ENCODE measurements around the gene GPSM3.
"Not testable (repeated sequence)": the region's sequence is repeated elsewhere in the genome, so short reads cannot be mapped to it uniquely, and the experiment has no call there.

GPSM3 gene

GRCh38 chr6:32192608-32193039 lies at the start of gene GPSM3:
Gene GPSM3 (minus strand): TSS chr6:32192643. CDS start chr6:32192513, 130 bp downstream.
- DNase-seq (ENCODE audit: low read depth, low spot score), result no peak

DNA sequence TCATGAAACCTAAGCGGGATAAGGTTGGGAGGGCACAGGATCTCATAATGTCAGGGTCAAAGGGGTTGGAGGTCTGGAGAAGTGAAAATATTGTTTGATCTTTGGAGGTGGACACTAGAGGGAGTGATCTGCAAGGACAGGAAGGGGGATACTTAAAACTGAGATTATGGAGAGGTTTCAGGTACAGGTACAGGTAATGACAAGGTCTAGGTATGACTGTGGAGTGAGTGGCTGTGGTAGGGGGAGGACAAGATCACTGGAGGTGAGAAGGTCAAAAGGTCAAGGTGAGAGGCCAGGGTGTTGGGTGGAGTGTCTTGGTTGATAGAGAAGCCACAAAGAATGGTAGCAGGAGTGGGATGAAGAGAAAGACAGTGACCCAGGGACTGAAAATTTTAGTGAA lies 48.2 kb upstream of the GPSM3 start:
- DNase-seq (ENCODE audit: low read depth, low spot score), result no peak

DNA sequence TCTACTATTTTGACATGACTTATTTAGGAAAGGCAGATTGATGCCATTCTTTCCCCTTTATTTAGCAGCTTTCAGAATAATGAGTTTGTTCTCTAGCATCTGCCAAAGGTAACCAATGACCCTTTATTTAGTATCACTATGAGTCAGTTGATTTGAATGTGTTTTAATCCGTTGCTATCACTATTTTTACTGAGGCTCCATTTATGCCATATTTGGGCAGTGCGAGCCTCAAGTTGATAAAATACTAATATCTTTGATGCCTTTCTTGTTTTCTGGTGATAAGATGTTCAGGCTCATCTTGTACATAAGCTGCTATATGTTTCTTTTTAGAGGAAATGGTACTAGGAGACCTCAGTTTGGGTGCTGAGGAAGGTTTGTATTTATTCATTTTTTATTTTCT lies 47.0 kb upstream of the GPSM3 start:
- no peak for DNase-seq (ENCODE audit: low read depth, low spot score)

- no peak for DNase-seq (ENCODE audit: low read depth, low spot score)
Measured at GRCh38 chr6:32234934-32235333, 42.5 kb upstream of the GPSM3 start.

GRCh38 chr6:32226434-32226833 lies 34.0 kb upstream of the GPSM3 start:
- no peak for DNase-seq (ENCODE audit: low read depth, low spot score)

GRCh38 chr6:32224696-32225095 lies 32.3 kb upstream of the GPSM3 start:
- DNase-seq (ENCODE audit: low read depth, low spot score), result no peak

DNA sequence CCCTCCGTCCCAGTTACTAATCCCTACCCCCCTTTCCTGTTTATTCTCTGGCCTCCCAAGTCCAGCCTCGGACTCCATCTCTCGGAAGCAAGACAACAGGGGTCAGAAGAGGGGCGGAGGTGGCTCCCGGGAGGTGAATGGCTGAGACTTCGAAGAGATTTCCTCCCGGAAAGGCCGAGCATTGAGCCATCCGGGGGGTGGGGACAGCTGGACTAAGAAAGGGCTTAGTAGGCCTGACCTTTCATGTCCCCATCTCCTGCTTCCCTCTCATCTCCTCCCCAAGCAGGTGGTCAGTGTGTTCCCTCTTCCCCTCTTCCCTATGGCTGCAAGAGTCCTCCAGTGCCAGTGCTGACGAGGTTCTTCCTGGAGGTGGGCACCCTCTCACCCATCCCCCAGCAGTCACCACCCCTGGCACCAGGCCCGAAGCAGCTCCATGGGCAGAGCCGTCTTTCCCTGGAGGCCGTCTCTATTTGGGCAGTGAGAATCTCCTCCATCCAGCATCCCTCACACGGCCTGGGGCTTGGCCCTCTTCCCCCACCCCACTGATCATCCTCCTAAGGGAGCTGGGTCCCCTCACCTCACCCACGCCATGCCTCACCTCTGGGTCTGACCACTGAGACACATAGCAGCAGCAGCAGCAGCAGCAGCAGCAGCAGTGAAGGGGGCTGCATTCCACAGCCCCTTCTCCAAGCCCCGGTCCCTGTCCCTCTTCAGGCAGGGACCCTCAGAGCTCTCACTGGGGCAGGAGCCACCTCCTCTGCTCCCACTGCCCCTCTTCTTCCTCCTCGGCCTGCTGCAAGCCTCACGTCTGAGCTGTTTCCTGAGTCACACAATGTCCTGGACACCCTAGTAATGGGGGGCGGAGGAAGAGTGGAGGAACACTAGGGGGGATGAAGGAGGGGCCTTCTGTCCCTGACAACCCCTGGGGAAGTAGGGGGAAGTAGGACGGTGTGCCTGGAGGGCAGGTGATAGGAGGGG lies 31.1 kb upstream of the GPSM3 start, which contains the start of gene NOTCH4:
TSS of gene NOTCH4 (minus strand) at position 810 of the 978 bp plus-strand sequence. CDS start at position 671, 139 bp downstream.
- no peak for DNase-seq (ENCODE audit: low read depth, low spot score)

DNA sequence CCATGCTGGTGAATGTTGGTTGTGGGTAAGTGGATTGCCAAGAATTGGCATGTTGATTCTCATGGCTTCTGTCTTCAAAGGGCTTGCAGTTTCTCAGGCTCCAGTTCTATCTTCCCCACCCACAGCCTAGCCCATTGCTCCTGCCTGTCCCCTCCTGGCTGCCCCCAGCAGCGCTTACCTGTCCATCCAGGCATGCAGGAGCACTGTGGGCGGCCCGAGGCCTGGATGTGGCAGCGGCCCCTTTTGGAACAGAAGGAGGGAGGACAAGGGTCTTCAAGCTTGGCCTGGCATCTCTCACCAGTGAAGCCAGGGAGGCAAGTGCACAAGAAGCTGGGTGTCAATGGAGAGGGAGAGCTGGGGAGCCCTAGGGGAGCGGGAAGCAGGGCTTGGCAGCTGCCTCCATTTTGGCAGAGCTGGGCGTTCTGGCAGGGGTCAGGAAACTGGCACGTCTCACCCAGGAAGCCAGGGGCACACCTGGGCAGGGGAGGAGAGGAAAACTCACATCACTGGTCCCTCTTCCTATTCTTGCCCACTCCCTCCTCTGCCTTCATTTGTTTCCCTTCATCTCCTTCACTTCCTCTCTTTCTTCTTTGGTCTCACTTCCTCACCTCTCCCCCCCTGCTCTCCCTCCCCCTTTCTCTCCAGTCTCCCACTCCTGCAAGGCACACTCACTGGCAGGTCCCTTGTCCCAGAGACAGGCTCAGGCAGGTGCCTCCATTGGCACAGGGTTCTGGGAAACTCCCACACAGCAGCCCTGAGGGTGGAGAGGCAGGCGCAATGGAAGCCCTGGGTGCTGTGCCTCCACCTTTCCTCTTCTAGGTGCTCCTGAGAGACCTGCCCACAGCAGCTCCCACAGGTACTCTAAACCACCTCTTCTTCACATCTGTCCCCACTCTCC lies 30.1 kb upstream of the GPSM3 start:
- DNase-seq (ENCODE audit: low read depth, low spot score), result no peak

- no peak for DNase-seq (ENCODE audit: low read depth, low spot score)
Measured at GRCh38 chr6:32220021-32220420, 27.6 kb upstream of the GPSM3 start.

DNA sequence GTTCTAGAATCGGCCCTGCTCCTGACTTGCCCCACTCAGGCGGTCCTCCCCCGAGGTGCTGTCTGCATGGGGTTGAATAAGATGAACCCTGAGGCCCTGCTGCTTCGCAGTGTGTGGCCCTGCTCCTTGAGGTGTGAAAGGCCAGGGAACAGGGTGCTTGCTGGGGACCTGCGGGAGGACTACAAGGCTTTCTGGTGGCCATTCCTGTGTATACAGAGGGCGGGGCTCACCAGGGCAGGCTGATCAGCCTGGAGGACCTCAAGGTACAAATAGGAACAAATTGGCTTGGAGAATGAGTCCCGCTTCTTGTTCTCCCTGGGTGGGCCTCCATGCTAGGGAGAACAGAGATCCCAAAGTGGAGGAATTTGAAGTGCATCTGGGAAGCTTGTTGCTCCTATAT lies 25.7 kb upstream of the GPSM3 start:
- DNase-seq (ENCODE audit: low read depth, low spot score), result no peak

DNA sequence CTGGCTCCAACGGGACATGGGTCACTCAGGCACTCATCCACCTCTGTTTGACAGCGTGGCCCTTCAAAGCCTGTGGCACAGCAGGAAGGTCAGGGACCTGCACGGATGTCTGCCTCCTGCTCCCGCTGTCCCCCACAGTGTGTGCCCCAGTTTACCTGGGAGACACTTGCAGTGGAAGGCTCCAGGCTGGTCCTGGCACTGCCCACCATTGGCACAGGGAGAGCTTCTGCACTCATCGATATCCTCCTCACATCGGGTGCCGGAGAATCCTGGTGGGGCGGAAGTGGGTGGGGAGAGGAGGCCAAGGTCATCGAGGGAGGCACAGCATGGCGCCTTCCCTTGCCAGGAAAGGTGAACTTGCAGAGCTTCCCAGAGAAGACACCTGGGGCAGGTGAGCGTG lies 24.6 kb upstream of the GPSM3 start:
- no peak for DNase-seq (ENCODE audit: low read depth, low spot score)

DNA sequence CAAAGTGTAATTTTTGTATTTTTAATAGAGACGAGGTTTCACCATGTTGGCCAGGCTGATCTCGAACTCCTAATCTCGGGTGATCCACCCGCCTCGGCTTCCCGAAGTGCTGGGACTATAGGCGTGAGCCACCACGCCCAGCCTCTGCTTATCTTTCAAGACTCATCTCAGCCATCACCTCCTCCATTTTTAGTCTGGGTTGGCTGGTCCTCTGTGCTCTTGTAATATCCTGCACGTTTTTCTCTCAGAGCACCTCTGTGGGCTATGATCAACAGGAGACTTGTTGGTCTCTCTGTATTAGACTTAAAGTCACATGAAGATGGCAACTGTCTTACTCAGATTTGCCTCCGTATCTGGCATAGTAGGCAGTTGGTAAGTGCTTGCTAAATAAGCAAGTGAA lies 23.8 kb upstream of the GPSM3 start:
- no peak for DNase-seq (ENCODE audit: low read depth, low spot score)

- DNase-seq (ENCODE audit: low read depth, low spot score), result no peak
Measured at GRCh38 chr6:32215617-32216016, 23.2 kb upstream of the GPSM3 start.

- DNase-seq (ENCODE audit: low read depth, low spot score), result no peak
Measured at GRCh38 chr6:32214126-32214525, 21.7 kb upstream of the GPSM3 start.

DNA sequence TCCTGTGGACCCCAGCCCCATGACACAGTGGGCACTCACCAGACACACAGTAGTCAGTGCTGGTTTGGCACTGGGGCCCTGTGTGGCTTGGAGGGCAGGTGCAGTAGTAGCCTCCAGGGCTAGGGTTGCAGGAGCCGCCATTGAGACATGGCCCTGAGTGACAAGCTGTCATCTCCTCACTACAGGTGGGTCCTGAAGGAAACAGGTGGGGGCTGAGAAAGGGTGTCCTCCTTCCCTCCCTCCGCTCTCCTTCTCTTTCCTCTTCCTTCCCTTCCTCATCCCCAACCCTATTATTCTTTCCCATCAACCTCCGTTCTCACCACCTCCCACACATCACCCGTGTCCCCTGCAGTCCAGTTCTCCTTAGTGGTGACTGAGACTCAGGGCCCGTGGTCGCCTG lies 21.2 kb upstream of the GPSM3 start:
- no peak for DNase-seq (ENCODE audit: low read depth, low spot score)

DNA sequence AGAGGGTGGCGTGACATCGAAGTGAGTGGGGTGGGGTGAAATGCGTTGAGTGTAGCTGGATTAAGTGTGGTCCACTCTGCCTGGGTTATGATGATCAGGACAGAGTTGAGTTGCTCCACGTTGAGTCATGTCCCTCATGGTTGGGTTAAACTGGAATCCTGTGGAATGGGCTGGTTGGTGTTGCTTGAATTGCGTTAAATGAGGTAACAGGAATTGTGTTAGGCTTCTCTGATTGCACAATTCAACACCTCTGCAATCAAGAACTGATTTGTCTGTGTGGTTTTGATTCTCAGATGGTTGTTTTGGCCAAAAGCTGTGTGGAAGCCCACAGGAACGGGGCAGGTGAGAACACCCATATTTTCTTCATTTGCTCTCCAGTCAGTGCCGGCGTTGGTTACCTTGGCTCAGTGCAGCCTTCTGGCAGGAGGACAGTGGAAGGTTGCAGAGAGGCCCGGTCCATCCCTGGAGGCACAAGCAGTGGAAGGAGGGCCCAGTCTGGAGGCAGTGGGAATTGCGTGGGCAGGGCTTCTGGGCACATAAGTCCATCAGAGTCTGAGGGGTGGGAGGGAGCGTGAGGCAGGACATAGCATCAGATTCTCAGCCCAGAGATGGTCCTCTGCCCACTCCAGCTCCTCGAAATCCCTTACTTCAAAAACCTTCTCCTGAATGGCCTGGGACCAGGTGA lies 19.8 kb upstream of the GPSM3 start:
- no peak for DNase-seq (ENCODE audit: low read depth, low spot score)

DNA sequence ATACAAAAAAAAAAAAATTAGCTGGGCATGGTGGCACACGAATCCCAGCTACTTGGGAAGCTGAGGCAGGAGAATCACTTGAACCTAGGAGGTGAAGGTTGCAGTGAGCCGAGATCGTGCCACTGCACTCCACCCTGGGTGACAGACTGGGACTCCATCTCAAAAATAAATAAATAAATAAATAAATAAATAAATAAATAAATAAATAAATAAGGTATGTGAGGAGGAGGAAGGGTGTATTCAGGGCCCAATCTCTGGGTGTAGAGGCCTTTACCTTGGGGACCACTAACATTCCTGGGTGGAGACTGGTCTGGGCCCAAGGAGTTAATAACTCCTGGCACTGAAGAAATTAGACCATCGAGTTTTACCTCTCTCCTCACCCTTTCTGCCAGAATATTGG lies 19.0 kb upstream of the GPSM3 start:
- not testable (repeated sequence) for DNase-seq (ENCODE audit: low read depth, low spot score)

GRCh38 chr6:32210191-32210601 lies 17.8 kb upstream of the GPSM3 start:
- DNase-seq (ENCODE audit: low read depth, low spot score), result no peak

GRCh38 chr6:32208996-32209395 lies 16.6 kb upstream of the GPSM3 start:
- DNase-seq (ENCODE audit: low read depth, low spot score), result no peak

DNA sequence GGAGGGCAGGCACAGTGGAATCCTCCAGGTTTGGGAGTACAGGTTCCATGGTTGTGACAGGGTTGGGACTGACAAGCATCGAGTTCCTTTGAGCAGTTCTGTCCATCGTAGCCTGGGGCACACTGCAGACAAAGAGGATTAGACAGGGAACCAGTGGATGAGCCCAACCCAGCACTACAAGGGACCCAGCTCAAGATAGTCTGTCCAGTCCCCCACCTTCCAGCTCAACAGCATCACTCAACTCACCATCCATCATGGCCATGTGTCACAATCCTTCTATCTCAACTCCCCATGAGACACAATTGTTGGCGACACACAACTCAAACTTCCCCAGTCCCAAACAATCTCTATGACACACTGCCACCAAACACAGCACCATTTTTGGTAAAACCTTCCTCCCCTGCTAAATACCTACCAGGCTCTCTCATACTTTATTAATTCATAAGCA lies 11.8 kb upstream of the GPSM3 start:
- DNase-seq (ENCODE audit: low read depth, low spot score), result no peak

DNA sequence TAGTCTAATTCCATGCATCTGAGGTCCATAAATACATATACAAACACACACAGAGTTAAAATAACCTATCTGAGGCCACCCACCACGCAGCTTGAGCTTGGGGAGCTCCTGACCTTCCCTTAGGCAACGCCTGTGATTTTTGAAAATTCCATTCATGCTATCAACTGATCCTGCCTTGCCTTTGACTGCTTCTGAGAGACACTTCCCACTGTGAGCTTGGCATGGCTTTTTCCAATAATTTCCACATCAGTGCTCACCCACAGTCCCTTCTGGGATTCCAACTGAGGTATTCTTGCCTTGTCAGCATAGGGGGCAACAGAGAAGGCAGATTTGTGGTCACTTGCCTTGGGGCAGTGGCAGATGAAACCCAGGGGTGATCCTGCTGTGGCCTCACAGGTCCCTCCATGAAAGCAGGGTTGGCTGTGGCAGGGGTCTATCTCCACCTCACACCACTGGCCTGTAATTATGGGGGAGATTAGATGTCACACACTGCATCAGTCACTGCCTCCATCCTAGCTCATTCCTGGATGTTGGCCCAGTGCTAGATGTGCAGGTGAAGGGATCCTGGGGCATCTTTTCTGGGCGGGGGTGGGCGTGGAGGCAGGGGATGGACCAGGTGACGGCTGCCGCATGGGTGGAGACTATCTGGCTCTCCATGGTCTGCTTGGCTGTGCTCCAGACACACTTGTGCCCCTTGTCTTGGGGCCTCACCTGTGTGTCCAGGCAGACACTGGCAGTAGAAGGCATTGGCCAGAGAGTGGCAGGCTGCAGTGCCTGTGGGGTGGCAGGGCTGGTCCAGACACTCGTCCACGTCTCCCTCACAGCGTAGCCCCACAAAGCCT lies 11.2 kb upstream of the GPSM3 start:
- DNase-seq (ENCODE audit: low read depth, low spot score), result no peak

All from activated CD4-positive, CD25-positive, alpha-beta regulatory T cell treated with anti-CD3 and anti-CD28 coated beads, Interleukin-2, amount 50 U/mL, for 16 hours (primary cell).